OCI-M2 (cell line): Measurements from ENCODE around the gene SPRED2.

ENCODE experiments used
- DNase-seq: peaks from one replicate; lab custom pipeline; 2025; ENCODE audit not compliant: unreplicated experiment; lab: John Stamatoyannopoulos, UW

Gene SPRED2

DNA sequence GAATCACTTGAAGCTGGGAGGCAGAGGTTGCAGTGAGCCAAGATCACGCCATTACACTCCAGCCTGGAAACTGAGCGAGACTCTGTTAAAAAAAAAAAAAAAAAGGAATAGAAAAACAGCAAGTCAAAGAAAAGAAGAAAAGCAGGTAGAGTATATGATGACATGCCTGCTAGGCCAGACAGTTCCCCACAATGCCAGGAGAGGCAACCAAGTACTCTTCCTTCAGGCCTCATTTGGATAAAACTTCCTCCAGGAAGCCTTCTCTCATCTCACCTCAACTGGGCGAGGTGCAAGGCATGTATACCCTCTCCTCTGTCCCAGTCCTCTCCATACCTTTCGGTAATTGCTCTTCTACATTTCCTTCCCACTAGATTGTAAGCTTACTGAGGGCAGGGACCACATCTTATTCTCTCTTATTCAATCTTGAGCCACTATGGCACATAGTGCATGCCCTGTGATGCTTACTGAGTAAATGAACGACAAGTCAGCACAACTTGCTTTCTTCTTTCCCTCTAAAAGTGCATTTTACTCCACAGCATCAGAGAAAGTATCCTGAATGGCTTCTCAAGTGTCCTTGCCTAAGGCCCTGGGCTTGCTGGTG is 10.1 kb upstream of the SPRED2 start:
- DNase-seq, result no peak

DNA sequence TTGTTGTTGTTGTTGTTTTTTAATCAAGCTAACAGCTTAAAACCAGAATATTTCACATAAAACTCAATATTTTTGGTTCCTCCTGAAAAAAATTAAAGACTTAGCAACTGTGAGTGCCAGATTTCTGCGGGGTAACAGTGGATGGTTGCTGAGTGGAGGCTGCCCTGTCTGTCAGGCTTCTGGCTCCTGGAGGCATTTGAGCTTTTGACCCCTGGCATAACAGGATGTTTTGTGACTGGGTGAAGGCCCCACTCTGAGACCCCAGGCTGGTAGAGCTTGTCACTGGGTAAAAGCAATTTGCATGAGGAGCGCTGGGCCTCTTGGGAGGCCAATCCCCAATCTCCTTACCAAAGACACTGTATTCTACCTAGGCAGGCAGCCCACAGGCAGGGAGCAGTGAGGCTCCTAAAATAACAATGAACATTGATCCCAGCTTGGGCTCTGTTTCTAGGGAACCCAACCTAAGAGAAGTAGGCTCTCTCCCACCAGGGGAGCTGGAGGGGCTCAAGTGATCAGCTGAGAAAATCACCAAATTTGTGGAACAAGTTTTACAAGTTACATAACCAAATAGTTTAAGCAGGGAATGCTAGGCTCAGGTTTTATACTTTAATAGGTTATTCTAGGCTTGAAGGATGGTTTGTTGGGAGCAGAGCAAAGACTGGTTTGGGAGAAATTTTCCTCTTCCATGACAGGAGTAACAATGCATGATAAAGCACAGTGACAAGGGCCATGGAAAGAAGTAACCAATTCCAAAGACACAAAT is 5.9 kb upstream of the SPRED2 start:
- DNase-seq, result no peak

DNA sequence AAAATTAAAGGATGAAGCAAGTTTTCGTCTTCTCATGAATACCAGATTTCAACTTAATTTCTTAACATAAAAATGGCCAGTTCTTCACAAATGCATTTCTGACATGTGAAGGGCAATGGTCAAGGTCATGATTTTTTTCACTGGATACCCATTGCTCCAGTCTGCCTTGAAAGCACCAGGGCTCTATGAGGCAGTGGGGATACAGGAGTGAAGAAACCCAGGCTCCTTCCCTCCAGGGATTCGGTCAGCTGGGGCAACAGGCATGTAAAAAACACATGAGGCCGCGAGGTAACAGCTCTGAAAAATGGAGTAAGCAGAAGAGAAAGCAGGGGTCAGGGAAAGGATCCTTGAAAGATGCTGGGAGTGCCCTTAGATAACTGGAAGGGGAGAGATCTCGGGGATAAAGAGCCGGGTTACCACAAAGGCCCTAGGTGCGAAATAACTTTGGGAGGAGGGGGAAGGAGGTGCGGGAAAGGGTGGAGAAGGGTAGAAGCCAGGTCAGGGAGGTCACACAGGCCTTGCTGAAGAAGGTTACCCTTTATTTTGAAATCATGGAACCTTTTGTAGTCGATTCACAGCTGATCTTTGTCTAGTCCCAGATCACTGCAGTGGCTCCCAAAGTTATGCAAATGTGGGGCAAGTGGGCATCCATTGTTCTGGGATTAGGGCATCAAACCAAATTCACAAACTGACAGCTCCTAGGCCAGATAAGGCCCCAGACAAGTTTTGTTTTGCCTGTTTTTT is 5.2 kb upstream of the SPRED2 start:
- DNase-seq, result no peak

DNA sequence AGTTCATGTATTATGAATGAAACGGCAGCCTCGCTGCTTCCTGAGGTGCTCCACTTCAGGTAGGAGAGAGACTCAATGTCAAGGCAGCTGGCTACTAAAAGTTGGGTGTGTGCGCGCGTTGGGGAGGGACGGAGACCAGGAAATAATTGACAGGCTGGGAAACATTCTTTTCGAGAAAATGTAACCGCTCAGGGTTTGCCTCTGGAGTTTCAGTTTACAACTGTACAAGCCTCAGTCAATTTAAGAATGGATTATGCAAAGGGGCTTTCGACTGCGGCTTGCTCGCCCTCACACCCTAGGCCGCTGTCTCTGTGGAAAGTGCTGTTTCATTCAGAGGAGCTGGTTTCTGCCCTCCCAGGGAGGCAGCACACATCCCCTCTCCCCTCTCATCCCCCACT is 4.4 kb upstream of the SPRED2 start:
- DNase-seq, result no peak

DNA sequence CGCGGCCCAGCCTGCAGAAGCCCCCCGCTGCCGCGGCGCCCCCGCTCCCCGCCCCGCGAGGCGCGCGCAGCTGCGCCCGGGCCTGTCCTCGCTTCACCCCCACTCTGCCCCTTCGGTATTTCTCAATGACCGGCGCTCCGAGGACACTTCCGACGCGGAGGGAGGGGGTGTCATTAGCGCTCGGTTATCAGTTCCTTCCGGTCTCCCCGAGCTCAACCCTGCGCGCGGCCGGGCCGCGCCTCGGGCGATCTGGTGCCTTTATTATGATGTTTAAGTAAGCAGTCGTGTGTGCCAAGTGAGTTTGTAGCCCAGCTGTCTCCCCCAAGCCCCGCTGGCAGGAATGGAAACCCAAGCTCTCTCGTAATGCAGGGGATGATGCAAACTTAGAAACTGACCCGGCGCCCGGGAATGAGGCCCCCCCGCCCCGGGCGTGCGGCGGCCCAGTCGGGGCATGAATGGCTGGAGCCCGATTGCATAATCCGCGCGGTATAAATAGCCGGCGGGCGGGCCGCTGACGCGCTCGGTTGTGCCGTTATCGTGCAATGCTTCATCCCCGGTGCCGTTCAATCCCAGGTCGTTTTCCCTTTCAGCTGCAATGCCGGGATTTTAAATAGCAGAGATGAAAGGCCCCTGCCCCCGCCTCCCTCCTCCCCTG is 3.9 kb upstream of the SPRED2 start:
- no peak for DNase-seq

DNA sequence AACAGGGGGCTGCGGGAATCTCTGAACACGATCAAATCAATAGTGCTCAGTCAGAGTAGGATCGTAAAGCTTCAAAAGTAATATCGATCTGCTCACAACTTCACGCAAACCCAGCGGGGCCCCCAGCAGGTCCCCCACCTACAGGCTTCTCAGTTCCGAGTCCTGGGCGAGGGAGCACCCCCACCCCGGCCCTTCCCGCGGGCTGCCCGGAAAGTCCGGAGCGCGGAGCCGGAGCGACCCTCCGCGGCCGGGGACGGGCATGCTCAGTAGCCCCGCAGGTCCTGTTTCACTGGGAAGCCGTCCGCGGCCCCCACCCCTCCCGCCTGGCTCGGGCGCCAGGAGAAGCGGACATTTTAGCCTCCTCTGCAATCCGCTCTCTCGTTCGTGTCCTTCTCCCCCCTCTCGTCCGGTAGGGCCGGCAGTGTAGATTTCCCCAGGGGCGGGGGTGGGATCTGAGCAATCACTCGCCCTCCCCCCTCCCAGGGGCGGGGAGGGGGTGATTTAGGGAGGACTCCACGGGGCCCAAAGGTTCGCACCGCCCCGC is 3.3 kb upstream of the SPRED2 start:
- no peak for DNase-seq

DNA sequence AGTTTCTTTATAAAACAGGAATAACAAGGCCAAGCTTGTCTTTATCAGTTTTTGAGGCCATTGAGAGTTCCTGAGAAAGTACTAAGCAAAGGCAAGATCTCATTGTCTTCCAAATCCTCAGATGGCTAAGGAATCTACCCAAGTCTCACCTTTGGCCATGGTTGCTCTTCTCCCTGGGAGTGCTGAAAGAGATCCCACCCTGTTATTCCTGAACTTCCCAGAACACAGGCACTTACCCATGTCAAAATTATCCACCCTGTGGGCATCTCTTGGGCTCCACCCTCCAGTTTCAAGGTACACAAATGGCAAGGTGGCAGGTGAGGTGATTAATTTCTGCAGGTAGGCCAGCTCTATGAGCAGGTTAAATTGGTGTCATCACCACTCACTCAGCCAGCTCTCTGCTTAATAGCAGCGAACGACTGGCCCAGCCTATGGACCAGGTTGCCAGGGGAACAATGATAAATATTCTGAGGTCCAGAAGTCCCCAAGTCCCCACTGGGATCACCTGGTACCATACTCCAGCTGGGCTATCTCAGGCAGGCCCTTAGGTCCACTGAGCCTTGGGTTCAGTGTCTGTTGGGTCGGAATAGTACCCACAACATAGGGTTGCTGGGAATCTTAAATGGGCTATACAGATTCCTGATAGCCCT is 2.3 kb upstream of the SPRED2 start:
- no peak for DNase-seq

DNA sequence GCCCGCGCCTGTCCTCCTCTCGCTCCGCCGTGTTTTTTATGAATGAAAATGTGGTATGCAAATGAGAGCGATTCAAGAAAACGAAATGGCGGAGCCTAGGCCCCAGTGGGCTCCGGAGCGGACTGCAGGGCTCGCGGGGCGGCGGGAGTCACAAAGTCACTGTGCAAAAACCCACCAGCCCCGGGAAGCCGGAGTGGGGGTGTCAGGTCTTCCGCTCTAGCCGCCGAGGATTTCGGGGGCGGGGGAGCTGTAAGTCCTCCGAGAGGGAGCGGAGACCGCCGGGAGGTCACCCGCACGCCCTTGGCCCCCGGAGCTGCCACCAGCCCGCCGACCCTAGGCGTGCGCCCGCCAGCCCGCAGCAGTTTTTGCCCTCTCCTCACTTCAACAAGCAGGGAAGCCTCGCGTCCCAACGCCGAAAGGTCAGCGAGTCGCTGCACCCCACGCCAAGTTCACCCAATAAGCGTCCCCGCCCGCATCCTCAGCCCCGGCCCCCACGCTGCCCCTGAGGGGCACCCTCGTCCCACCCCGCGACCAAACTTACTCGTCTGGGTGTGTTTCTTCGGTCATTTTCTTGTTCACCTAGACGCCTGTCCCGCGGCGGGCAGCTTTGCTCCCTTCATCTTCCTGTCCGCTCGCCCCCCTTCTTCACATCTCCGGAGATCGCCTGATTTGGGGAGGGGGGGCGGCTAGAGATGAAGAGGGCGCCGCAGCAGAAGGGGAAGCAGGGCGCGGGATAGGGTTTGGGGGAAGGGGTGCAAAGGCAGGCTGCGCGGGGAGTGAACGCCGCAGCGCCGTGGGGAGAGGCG is 775 bp downstream of the SPRED2 start:
- no peak for DNase-seq

DNA sequence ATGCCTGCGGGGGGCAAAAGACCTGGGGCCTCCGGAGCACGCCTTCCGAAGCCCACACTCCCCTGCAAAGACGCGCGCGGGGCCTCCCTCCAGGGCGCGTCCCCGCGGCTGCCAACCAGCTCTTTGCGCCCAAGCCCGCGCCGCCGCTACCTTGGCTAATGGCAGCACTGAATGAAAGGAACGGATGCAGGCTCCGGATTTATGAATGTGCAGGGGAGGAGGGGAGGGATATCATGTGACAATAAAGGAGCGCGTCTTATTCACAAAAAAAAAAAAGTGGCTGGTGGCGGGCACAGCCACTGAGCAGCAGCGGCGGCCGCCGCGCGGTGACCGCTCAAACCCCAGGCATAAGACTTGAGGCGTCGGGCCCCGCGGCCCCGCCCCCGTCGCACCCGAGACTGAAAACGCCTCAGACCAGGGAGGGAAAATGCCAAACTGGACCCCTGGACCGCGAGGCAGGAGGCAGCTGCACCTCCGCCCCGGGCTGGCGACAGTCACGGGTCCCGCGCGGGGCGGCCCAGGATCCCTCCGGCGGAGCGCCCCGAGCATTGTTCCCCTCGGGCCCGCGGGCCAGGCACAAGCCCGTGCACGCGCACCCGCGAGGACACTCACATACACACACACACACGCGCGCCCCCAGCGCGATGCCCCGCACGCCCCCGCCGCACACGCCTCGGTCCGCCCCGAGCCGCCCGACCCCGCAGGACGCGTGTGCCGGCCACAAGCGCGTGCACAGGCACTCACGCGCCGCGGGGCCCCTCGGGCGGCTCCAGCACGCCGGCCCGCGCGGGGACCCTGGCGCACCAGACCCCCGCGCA is 1.6 kb downstream of the SPRED2 start:
- DNase-seq, result no peak

DNA sequence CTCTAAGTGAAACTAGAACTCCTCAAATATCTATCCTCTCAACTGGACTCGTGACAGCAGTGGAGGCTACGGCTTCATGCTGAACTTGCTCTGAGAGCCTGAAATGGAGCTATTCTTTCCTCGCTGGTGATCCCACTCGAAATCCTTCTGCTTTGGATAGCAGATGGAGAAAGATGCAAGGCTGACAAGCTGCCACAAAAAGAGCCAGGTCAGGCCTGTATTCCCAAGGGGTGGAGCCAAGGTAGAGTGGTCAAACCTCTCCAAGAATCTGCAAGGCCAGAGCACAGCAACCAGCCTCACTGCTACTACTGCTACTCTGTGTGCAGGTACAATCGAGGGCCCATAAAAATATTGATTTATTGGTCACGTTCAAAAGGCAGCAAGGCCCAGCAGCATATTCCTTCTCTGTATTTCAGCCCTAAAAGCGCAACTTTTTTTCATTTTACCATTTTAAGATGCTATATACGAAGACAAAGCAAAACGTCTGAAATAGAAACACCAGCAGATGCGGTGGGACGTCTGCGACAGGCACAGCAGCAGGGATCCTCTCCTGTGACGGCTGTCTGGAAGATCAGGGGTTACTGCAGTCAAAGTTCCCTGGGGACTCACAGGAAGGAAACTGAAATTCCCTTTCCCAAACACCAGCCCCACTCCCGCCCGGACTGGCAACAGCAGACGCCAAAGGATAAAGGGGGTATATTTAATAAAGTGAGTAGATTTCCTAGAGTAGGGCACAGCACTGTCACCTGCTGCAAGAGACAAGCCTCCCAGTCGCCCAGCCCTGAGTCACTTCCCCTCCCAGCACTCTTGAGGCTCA is 2.4 kb downstream of the SPRED2 start:
- DNase-seq, result no peak

DNA sequence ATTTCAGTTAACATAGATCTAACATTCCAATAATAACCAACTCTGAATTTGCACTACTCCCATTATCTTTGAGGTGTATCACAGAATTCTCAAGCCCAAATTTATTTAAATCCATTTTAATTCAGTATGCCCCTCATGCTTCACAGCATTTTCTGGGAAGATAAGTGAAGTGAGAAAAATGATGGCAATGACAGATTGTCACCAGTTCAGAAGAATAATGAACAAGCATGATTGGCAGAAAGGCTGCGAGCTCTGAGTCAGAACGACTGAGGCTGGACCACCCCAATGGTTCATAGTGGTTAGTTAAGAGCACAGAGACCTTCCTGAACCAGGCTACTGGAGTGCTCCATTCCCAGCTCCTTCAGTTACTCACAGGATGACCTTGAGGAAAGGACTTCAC is 4.9 kb downstream of the SPRED2 start:
- no peak for DNase-seq

DNA sequence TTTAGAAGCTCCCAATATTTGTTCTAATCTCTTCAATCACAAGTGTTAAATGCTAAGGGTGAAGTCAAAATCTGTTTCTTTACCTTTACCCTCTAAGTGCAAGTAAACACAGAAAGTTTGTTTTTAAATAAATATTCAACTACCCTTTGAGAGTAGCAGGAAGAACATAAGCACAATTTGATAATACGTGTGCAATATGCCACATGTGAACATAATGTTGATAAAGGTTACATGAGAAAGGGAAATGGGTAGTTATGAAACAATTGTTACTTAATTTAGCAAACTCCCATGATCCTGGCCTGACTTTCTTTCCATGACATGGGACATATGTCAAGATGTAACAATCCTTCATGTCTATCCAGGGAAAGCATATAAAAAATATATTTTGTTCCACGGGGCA is 7.1 kb downstream of the SPRED2 start:
- DNase-seq, result no peak

DNA sequence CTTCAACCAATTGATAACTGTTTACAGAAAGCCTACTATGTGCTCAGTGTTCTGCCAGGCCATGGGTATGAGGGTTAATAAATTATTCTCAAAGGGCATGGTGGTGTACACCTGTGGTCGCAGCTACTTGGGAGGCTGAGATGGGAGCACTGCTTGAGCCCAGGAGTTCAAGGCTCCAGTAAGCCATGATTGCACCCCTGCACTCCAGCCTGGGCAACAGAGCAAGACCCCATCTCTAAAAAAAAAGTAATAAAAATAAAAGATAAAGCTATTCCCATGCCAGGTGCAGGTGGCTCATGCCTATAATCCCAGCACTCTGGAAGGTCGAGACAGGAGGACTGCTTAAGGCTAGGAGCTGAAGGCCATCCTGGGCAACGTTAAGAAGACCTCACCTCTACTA is 8.0 kb downstream of the SPRED2 start:
- no peak for DNase-seq

DNA sequence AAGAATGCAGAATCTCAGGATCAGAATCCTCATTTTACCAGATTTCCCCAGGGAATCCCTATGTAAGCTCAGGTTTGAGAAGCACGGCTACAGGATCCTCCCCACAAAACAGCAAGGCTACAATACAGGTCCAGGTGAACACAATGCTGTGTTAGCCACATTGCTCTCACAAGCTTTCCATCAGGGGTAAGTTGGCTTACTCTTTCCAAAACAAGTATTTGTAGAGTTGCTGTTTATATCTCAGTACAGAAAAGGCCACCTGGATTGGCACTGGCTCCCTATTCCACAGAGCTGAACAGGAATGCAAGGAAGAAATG is 11.0 kb downstream of the SPRED2 start:
- DNase-seq, result no peak

DNA sequence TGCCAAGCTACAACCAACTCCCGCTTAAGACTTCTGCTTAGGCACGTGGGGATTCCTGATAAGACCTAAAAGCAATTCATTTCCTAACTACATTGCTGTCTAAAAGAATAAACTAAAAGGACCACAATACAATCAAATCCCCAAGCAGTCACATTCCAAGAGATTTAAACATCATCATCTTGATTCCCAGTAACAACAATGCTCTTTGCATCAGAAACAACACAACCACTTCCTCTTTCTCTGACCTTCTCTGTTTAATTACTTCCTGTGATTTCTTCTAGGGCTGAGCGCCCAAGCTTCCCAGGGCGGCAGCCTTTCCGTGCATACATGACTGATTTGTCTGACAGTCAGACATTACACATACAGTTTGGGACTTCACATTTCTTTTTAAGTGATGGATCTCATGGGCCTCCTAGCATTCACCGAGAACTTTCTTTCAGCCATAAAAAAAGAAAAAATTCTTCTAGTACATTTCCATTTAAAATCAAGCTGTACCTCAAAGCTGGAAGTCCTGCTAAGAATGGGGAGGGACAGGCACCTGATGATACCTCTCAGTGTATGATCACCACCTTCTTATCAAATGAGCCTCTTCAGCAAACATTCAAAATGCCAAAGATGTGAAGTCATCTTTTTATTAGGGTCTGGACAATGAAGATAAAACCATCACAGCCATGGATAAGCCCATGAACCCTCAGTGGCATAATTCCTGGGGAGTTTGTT is 11.5 kb downstream of the SPRED2 start:
- no peak for DNase-seq

DNA sequence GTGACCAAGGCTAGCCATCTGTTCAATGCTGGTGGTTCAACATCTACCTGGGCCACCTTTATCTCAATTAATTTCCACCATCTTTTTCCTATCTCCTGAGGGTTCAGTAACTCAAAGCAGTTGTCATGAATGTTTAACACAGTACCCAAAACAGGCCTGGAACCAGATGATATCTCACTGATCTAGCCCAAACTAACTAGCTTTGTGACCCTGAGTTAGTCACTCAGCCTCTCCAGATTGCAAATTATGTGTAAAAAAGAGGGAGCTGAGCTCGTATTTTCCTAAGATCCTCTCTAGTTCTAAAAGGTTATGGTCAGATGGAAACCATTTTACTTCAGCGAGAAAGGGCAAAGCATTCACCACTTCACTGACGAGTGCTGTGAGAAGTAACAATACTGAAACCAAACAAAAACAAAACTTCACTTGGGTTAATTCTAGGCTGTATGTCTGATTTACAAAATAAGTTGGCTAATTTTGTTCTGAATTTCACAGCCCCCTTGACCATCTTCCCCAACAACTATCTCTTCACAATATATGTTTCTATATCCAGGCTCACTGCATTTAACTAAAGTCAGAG is 14.8 kb downstream of the SPRED2 start:
- DNase-seq, result no peak

DNA sequence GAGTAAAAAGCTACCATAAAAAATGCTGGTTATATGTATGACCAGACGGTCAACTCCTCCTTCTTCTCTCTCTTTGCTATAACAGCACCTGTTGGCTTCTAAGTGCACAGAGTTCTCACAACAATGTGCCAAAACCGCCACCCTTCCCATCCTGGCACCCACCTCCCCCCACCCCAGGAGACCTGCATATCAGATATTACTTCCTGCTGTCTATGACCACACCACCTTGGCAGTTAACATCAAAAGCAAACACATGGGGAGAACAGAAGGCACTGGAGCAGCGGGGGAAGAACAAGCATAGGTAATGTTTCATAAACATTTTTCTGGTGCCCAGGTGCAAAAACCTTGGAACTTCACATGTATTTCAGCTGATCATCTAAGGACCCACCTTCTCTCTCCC is 15.5 kb downstream of the SPRED2 start:
- DNase-seq, result no peak

DNA sequence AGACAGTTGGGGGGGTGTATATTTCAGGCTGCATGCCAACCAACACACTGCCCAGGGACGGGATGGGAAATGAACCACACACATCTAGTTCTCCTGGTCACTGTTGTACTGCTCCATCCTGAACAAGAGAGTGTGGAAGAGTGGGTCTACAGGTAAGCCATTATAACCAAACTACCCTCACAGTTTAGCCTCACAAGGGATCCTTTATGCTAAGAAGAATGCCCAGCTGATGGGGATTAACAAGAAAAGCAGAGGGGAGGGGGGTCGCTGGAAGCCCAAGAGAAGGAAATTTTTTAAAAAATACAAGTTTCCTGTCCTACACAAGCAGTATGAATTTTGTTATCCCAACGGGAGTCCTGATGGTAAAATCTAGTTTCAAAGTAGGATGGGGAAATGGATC is 16.1 kb downstream of the SPRED2 start:
- no peak for DNase-seq
